Transverse colon (tissue), 4 donors: ENCODE measurements around the gene SLC2A5. TPM values are rescaled to one million over a fixed set of nuclear protein-coding genes. Genes with fewer than 3 reads are reported as not detected.

Source experiments
- DNase-seq: peaks from one replicate; pipeline ENCODE4 v3.0.0-alpha.2; 2019
- H3K27ac ChIP-seq, 4 donors: fragments of 200-600 bp; sonication (generic); 2 replicates each; pipeline ENCODE4 v1.5.1; 2016 to 2018; ENCODE audit warnings: inconsistent platforms in 4 of 4
- H3K27me3 ChIP-seq: fragments of 200-600 bp; sonication (generic); 2 replicates; pipeline ENCODE4 v1.5.1; 2017; ENCODE audit warnings: inconsistent platforms
- H3K36me3 ChIP-seq, 4 donors: fragments of 200-600 bp; sonication (generic); 2 replicates each; pipeline ENCODE4 v1.5.1; 2017 to 2019; ENCODE audit warnings: inconsistent platforms in 4 of 4
- H3K4me1 ChIP-seq, 4 donors: fragments of 200-600 bp; sonication (generic); 2 replicates each; pipeline ENCODE4 v1.5.1; 2017 to 2020; ENCODE audit warnings: inconsistent platforms in 4 of 4
- H3K4me3 ChIP-seq, 4 donors: fragments of 200-600 bp; sonication (generic); 1 replicate in 1 of 4; 2 replicates in 3 of 4; pipeline versions ENCODE4 v1.5.1 to v1.6.1; 2017 to 2019; ENCODE audit warnings: inconsistent platforms in 4 of 4
- H3K9me3 ChIP-seq, 2 donors: fragments of 200-600 bp; sonication (generic); 2 replicates each; pipeline ENCODE4 v1.5.1; 2017 to 2019; ENCODE audit warnings: inconsistent platforms in 2 of 2
- CTCF ChIP-seq, 5 experiments: fragments of 200-600 bp in 3 of 5; fragments of 450-650 bp in 2 of 5; sonication (generic) in 3 of 5; IDR thresholded peaks; 1 replicate in 2 of 5; 2 replicates in 3 of 5; pipeline ENCODE4 v1.5.1; 2016 to 2017; ENCODE audit warnings: antibody characterized with exemption in 5 of 5, inconsistent platforms in 3 of 5, mild to moderate bottlenecking in 2 of 5, moderate library complexity in 1 of 5
- EP300 ChIP-seq: sonication (generic); formaldehyde crosslinking; IDR thresholded peaks from one replicate; pipeline ENCODE4 v1.6.1; 2017; ENCODE audit warnings: antibody characterized with exemption, low read depth
- POLR2A ChIP-seq: fragments of 450-650 bp; IDR thresholded peaks from one replicate; pipeline ENCODE4 v1.6.1; 2016; ENCODE audit warnings: antibody characterized with exemption, mild to moderate bottlenecking, moderate library complexity
- POLR2AphosphoS5 ChIP-seq, 3 donors: sonication (generic); formaldehyde crosslinking; IDR thresholded peaks; one replicate each; pipeline ENCODE4 v1.6.1; 2016; ENCODE audit warnings: antibody characterized with exemption in 3 of 3
- WGBS, 2 donors: methylation state at CpG; one replicate each; pipeline ENCODE4 v1.1.5; 2018; ENCODE audit warnings: low coverage in 1 of 2; 5-methylcytosine and 5-hydroxymethylcytosine counted together
- in situ Hi-C, 4 donors: fragments of 200-750 bp; cut with MboI; loops; one replicate each; pipeline versions ENCODE4 v1.15.0 to v1.15.1; 2017; ENCODE audit warnings: low sequenced_read_pairs in 3 of 4, low pct_ligation_motif_present in 1 of 4, low pct_unique_long_range_greater_than_20kb in 1 of 4
- intact Hi-C: fragments of 100-400 bp; cut with DNase I; formaldehyde crosslinking; loops from one replicate; pipeline ENCODE4 v1.15.1; 2023; ENCODE audit warnings: low total_unique reads
- total RNA-seq, 4 donors: library from RNA; depleted of rRNA; stranded (reverse); fragments of >200 nt; gene quantifications; one replicate each; pipeline ENCODE4 v1.1.0, GENCODE V29; 2016

Gene SLC2A5
- total RNA-seq, 4 donors from 2014 or later = 5.9 to 21.3 (median 13.3) TPM

GRCh38 chr1:9066945-9067807, 2.3 kb downstream of the SLC2A5 start:
- H3K9me3 ChIP-seq = no peaks in the 10 kb centered on the region
- H3K27me3 ChIP-seq = no peaks in the 10 kb centered on the region
- intact Hi-C loops (no loop called here), in situ Hi-C loops (no loop called here)
- TF ChIP-seq POLR2A (no peak), EP300 (no peak), CTCF (IDR thresholded peaks at IDR 0.05) (no peak), POLR2AphosphoS5 (IDR thresholded peaks at IDR 0.05) (peak in 1 of 3 donors; percentile 40)
- peak; percentile 53 for DNase-seq
- H3K27ac ChIP-seq = peak overlapping the region in 3 of 4 donors; percentile 24 to 68 (median 46)
- H3K36me3 ChIP-seq = no peaks in the 10 kb centered on the region
- H3K4me1 ChIP-seq = peaks cover 22 to 42% (median 27%) of the 10 kb centered on the region in 4 donors
- whole genome bisulfite sequencing, 2 donors = 86 to 94% methylated on average over 6 to 23 of the region's 24 CpGs
- H3K4me3 ChIP-seq = no peak overlapping the region

- WGBS, 2 donors = 50 to 76% methylated on average over 1 to 7 of the region's 7 CpGs
- in situ Hi-C loops (no loop called here), intact Hi-C loops (no loop called here)
- Histone ChIP-seq H3K4me3 (no peak overlapping the region), H3K27ac (peak overlapping the region; percentile 28 to 68 (median 53)), H3K4me1 (peaks cover 18 to 43% (median 29%) of the 10 kb centered on the region in 4 donors), H3K27me3 (no peaks in the 10 kb centered on the region), H3K36me3 (no peaks in the 10 kb centered on the region), H3K9me3 (no peaks in the 10 kb centered on the region)
- TF ChIP-seq CTCF (IDR thresholded peaks at IDR 0.05) (no peak), EP300 (no peak)
- no peak for DNase-seq
Observed at GRCh38 chr1:9065213-9065751, 4.2 kb downstream of the SLC2A5 start.

- intact Hi-C loops (no loop called here), in situ Hi-C loops (no loop called here)
- WGBS, 2 donors = 72 to 80% methylated on average over 5 of the region's 5 CpGs
- no peaks in the 10 kb centered on the region for H3K36me3 ChIP-seq
- DNase-seq = no peak
- H3K27ac ChIP-seq = peak overlapping the region in 3 of 4 donors; percentile 2 to 44 (median 8)
- H3K27me3 ChIP-seq = no peaks in the 10 kb centered on the region
- peaks cover 8 to 25% (median 14%) of the 10 kb centered on the region in 4 donors for H3K4me1 ChIP-seq
- no peaks in the 10 kb centered on the region for H3K9me3 ChIP-seq
- TF ChIP-seq CTCF (IDR thresholded peaks at IDR 0.05) = no peak
- no peak for TF ChIP-seq EP300
- H3K4me3 ChIP-seq = no peak overlapping the region
Observed at GRCh38 chr1:9062846-9063245, 6.6 kb downstream of the SLC2A5 start.

- no peak for DNase-seq
- Histone ChIP-seq H3K4me3 (no peak overlapping the region), H3K27me3 (no peaks in the 10 kb centered on the region), H3K9me3 (no peaks in the 10 kb centered on the region), H3K4me1 (peaks cover 8 to 25% (median 14%) of the 10 kb centered on the region in 4 donors), H3K27ac (peak overlapping the region in 1 of 4 donors; percentile 44), H3K36me3 (no peaks in the 10 kb centered on the region)
- intact Hi-C loops (no loop called here), in situ Hi-C loops (no loop called here)
- no peak for TF ChIP-seq POLR2AphosphoS5 (IDR thresholded peaks at IDR 0.05)
- TF ChIP-seq CTCF (IDR thresholded peaks at IDR 0.05) = no peak
- TF ChIP-seq EP300 = no peak
- no peak for TF ChIP-seq POLR2A
- 63 to 79% methylated on average over 3 to 7 of the region's 7 CpGs for WGBS, 2 donors
Observed at GRCh38 chr1:9062021-9062471, 7.4 kb downstream of the SLC2A5 start.
